IMR-90 (cell line): ENCODE results near the gene NAV1.
A peak's percentile ranks its signal among the peaks of the same experiment; 100 is the strongest.

Experiments used
- CTCF ChIP-seq: conservative IDR thresholded peaks from 2 replicates; pipeline ENCODE4 v1.5.1; 2012; ENCODE audit warnings: mild to moderate bottlenecking, low read depth, low read length, improper control_type of control experiment
- FOS ChIP-seq: fragments of 150-350 bp; IDR thresholded peaks from 2 replicates; pipeline ENCODE4 v1.6.1; 2016; ENCODE audit warnings: low read depth, low read length
- MXI1 ChIP-seq: IDR thresholded peaks from 2 replicates; pipeline ENCODE4 v1.6.1; 2012; ENCODE audit warnings: low read depth, mild to moderate bottlenecking, low read length, moderate library complexity, borderline replicate concordance
- POLR2A ChIP-seq: IDR thresholded peaks from 2 replicates; pipeline ENCODE4 v1.6.1; 2012; ENCODE audit warnings: mild to moderate bottlenecking, low read depth, low read length
- RCOR1 ChIP-seq: IDR thresholded peaks from 2 replicates; pipeline ENCODE4 v1.6.1; 2012; ENCODE audit warnings: mild to moderate bottlenecking, low read length, improper control_type of control experiment; ENCODE audit not compliant: insufficient replicate concordance
- RFX5 ChIP-seq: IDR thresholded peaks from 2 replicates; pipeline ENCODE4 v1.8.0; 2012; ENCODE audit warnings: low read depth, mild to moderate bottlenecking, low read length, moderate library complexity
- SMC3 ChIP-seq: fragments of 150-350 bp; IDR thresholded peaks from 2 replicates; pipeline ENCODE4 v1.6.1; 2016; ENCODE audit warnings: low read depth, mild to moderate bottlenecking, antibody characterized with exemption, low read length, moderate library complexity

- TF ChIP-seq RFX5 (no peak), CTCF (no peak), FOS (peak; percentile 55; the same call in 1 of the 2 replicates), SMC3 (no peak), RCOR1 (no peak), POLR2A (no peak), MXI1 (no peak)
These were observed 30.1 kb upstream of the NAV1 start for GRCh38 chr1:201508809-201509208.
